Endothelial cell of umbilical vein (primary cell): Measurements from ENCODE around the gene SP140. TPM values are rescaled to one million over a fixed set of nuclear protein-coding genes. Genes with fewer than 3 reads are reported as not detected.

Experiments
- BruUV-seq: library from RNA; stranded (reverse); fragments of 400-500 nt; replicated peaks from 2 replicates; lab custom pipeline; 2021; lab: Mats Ljungman, UMichigan
- CTCF ChIA-PET: fragments of 300-600, 350-600 bp; sonication (Branson Sonifier 250); formaldehyde crosslinking; loops from one replicate; lab custom pipeline; 2021; ENCODE audit warnings: antibody characterized with exemption, inconsistent platforms; lab: Charles Lee
- POLR2A ChIA-PET: fragments of 300-600, 350-600 bp; sonication (Branson Sonifier 250); formaldehyde crosslinking; loops from one replicate; lab custom pipeline; 2021; ENCODE audit warnings: antibody characterized with exemption, inconsistent platforms; lab: Charles Lee
- DNase-seq: peaks from one replicate; pipeline ENCODE4 v3.0.0-alpha.2; 2011; ENCODE audit warnings: low read depth, low spot score
- FAIRE-seq: peaks from 2 replicates; lab custom pipeline; 2011; peaks lifted over from hg19 to GRCh38; lab: Jason Lieb, UNC
- H2AFZ ChIP-seq: 2 replicates; pipeline ENCODE4 v1.6.0; 2012; ENCODE audit warnings: low read depth, low read length, control low read depth, inconsistent platforms
- H3K27ac ChIP-seq: 2 replicates; pipeline ENCODE4 v1.5.1; 2011; ENCODE audit warnings: low read depth, mild to moderate bottlenecking, control low read depth, low read length, moderate library complexity; ENCODE audit not compliant: insufficient read depth
- H3K27me3 ChIP-seq, 2 experiments: 2 replicates each; pipeline versions ENCODE4 v1.6.0 to v1.6.1; 2011; ENCODE audit warnings: low read length in 2 of 2, mixed read lengths in 1 of 2; ENCODE audit not compliant: control insufficient read depth in 2 of 2, insufficient read depth in 2 of 2
- H3K36me3 ChIP-seq, 2 experiments: 2 replicates in 1 of 2; 3 replicates in 1 of 2; pipeline ENCODE4 v1.5.1; 2011; ENCODE audit warnings: low read length in 2 of 2, mild to moderate bottlenecking in 1 of 2, moderate library complexity in 1 of 2; ENCODE audit not compliant: control insufficient read depth in 2 of 2, insufficient read depth in 2 of 2; ENCODE audit errors: extremely low read depth in 1 of 2
- H3K4me1 ChIP-seq: 3 replicates; pipeline ENCODE4 v1.5.1; 2011; ENCODE audit warnings: mild to moderate bottlenecking, low read length; ENCODE audit not compliant: control insufficient read depth, insufficient read depth; ENCODE audit errors: extremely low read depth
- H3K4me2 ChIP-seq: 2 replicates; pipeline ENCODE4 v1.6.1; 2011; ENCODE audit warnings: low read length, control low read depth, mixed read lengths; ENCODE audit not compliant: insufficient read depth
- H3K4me3 ChIP-seq, 3 experiments: fragments of 200-600 bp in 1 of 3; sonication (generic), shearing (Covaris generic) in 1 of 3; replicated peaks in 1 of 3; 2 replicates each; pipeline ENCODE4 v1.5.1; 2011 to 2016; ENCODE audit warnings: control low read depth in 3 of 3, low read length in 3 of 3, mild to moderate bottlenecking in 2 of 3, inconsistent platforms in 1 of 3, low read depth in 1 of 3, moderate library complexity in 1 of 3; ENCODE audit not compliant: insufficient read depth in 1 of 3
- H3K79me2 ChIP-seq: 2 replicates; pipeline ENCODE4 v1.6.0; 2012; ENCODE audit warnings: low read length, inconsistent platforms; ENCODE audit not compliant: control insufficient read depth, insufficient read depth
- H3K9ac ChIP-seq: replicated peaks from 2 replicates; pipeline ENCODE3; 2011; ENCODE audit warnings: low read length, control low read depth; ENCODE audit not compliant: insufficient read depth; ENCODE audit errors: extremely low read depth
- H3K9me1 ChIP-seq: replicated peaks from 3 replicates; pipeline ENCODE4 v1.6.0; 2011; ENCODE audit warnings: mild to moderate bottlenecking, low read length; ENCODE audit not compliant: control insufficient read depth, insufficient read depth; ENCODE audit errors: extremely low read depth
- H3K9me3 ChIP-seq: replicated peaks from 2 replicates; pipeline ENCODE4 v1.5.1; 2012; ENCODE audit warnings: low read length, inconsistent platforms; ENCODE audit not compliant: control insufficient read depth, insufficient read depth
- H4K20me1 ChIP-seq: replicated peaks from 2 replicates; pipeline ENCODE3; 2011; ENCODE audit warnings: mild to moderate bottlenecking, low read length; ENCODE audit not compliant: control insufficient read depth, insufficient read depth; ENCODE audit errors: extremely low read depth
- EZH2 ChIP-seq: IDR thresholded peaks from 2 replicates; pipeline ENCODE4 v1.6.1; 2012; ENCODE audit warnings: borderline replicate concordance, low read depth, mild to moderate bottlenecking, moderate library complexity, low read length, inconsistent platforms; ENCODE audit not compliant: severe bottlenecking
- FOS ChIP-seq: IDR thresholded peaks from 2 replicates; pipeline ENCODE4 v1.6.1; 2011; ENCODE audit warnings: mild to moderate bottlenecking, low read length, moderate library complexity, borderline replicate concordance; ENCODE audit not compliant: insufficient read depth
- GATA2 ChIP-seq: IDR thresholded peaks from 2 replicates; pipeline ENCODE4 v1.7.0; 2011; ENCODE audit warnings: low read depth, mild to moderate bottlenecking, moderate library complexity, mixed read lengths, low read length; ENCODE audit not compliant: insufficient read length, insufficient read depth
- JUN ChIP-seq: IDR thresholded peaks from 2 replicates; pipeline ENCODE4 v1.6.1; 2011; ENCODE audit warnings: borderline replicate concordance, low read depth; ENCODE audit not compliant: insufficient read length, insufficient read depth
- MYC ChIP-seq: IDR thresholded peaks from one replicate; pipeline ENCODE4 v1.6.1; 2011; ENCODE audit warnings: mild to moderate bottlenecking, low read depth, low read length
- POLR2A ChIP-seq: IDR thresholded peaks from 2 replicates; pipeline ENCODE4 v1.6.1; 2012; ENCODE audit warnings: low read depth, mild to moderate bottlenecking, control low read depth, low read length
- POLR2AphosphoS5 ChIP-seq: IDR thresholded peaks from 2 replicates; pipeline ENCODE4 v1.6.1; 2012; ENCODE audit warnings: low read depth, mild to moderate bottlenecking, control low read depth, low read length, moderate library complexity; ENCODE audit not compliant: insufficient read depth
- dilution Hi-C: fragments of 300-500 bp; cut with MboI; formaldehyde crosslinking; loops from one replicate; pipeline ENCODE4 v1.15.0; 2019; ENCODE audit warnings: low sequenced_read_pairs; ENCODE audit not compliant: extremely low pct_ligation_motif_present
- intact Hi-C: fragments of 100-400 bp; cut with micrococcal nuclease; formaldehyde crosslinking; loops from one replicate; pipeline ENCODE4 v1.10.0; 2022
- polyA plus RNA-seq, 4 experiments: library from polyadenylated mRNA; depleted of rRNA in 3 of 4; stranded (reverse) in 3 of 4; unstranded in 1 of 4; fragments of >200 nt; gene quantifications; 2 replicates each; pipeline versions ENCODE4 v1.2.1 to v1.2.3, GENCODE V29; 2011 to 2012; ENCODE audit warnings: missing spikeins in 1 of 4
- total RNA-seq: library from RNA; stranded (reverse); gene quantifications from 2 replicates; pipeline ENCODE4 v1.2.3, GENCODE V29; 2021
- TF ChIP-seq, protein P1 (sequence below), 2 donors: IDR thresholded peaks; 1 replicate in 1 of 2; 2 replicates in 1 of 2; pipeline ENCODE4 v1.5.1; 2011; ENCODE audit warnings: low read length in 2 of 2, mild to moderate bottlenecking in 2 of 2, moderate library complexity in 2 of 2, control low read depth in 1 of 2, inconsistent platforms in 1 of 2, low read depth in 1 of 2; ENCODE audit not compliant: insufficient read depth in 1 of 2; ENCODE audit errors: extremely low read depth in 1 of 2
- TF ChIP-seq, protein P2 (sequence below): IDR thresholded peaks from 2 replicates; pipeline ENCODE4 v1.6.1; 2011; ENCODE audit not compliant: insufficient read depth, insufficient read length

SP140 gene
- total and polyA plus RNA-seq, 2 donors (not counting 3 experiments of a cell fraction or from before 2014, with no cell fraction given): not detected

DNA sequence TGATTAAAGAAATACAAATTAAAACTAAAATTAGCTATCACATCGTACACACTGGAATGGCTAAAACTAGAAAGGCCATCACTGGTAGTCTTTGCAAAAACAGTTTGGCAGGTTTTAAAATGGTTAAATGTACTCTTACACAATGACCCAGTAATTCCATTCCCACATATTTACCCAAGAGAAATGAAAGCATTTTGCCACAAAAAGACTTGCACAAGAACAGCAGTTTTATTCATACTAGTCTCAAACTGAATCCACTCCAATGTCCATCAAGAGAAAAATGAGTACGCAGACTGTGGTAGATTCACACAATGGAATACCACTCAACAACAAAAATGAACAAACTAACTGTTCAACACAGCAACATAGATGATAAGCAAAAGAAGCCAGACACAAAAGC lies 130.5 kb downstream of the SP140 start:
- Histone ChIP-seq H3K9me1 (no peaks in the 10 kb centered on the region), H3K27ac (no peak overlapping the region), H3K4me1 (no peaks in the 10 kb centered on the region), H3K9me3 (no peaks in the 10 kb centered on the region), H4K20me1 (no peaks in the 10 kb centered on the region), H3K4me2 (no peak overlapping the region), H3K4me3 (no peak overlapping the region), H3K79me2 (no peaks in the 10 kb centered on the region), H3K9ac (no peak overlapping the region), H3K27me3 (no peaks in the 10 kb centered on the region), H3K36me3 (peaks cover 0 to 6% of the 10 kb centered on the region in 2 experiments), H2AFZ (no peak overlapping the region)
- ChIA-PET POLR2A (no interaction called here), CTCF (no interaction called here)
- TF ChIP-seq JUN: no peak
- no peak for TF ChIP-seq EZH2
- TF ChIP-seq, protein P1, sequence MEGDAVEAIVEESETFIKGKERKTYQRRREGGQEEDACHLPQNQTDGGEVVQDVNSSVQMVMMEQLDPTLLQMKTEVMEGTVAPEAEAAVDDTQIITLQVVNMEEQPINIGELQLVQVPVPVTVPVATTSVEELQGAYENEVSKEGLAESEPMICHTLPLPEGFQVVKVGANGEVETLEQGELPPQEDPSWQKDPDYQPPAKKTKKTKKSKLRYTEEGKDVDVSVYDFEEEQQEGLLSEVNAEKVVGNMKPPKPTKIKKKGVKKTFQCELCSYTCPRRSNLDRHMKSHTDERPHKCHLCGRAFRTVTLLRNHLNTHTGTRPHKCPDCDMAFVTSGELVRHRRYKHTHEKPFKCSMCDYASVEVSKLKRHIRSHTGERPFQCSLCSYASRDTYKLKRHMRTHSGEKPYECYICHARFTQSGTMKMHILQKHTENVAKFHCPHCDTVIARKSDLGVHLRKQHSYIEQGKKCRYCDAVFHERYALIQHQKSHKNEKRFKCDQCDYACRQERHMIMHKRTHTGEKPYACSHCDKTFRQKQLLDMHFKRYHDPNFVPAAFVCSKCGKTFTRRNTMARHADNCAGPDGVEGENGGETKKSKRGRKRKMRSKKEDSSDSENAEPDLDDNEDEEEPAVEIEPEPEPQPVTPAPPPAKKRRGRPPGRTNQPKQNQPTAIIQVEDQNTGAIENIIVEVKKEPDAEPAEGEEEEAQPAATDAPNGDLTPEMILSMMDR (IDR thresholded peaks at IDR 0.05; ENCODE audit: extremely low read depth in 1 of 2, insufficient read depth in 1 of 2, low read depth in 1 of 2, low read length in 2 of 2): no peak
- TF ChIP-seq MYC: no peak
- TF ChIP-seq, protein P2, sequence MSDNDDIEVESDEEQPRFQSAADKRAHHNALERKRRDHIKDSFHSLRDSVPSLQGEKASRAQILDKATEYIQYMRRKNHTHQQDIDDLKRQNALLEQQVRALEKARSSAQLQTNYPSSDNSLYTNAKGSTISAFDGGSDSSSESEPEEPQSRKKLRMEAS: no peak
- no peak for TF ChIP-seq FOS
- no peak for TF ChIP-seq GATA2
- TF ChIP-seq POLR2AphosphoS5: no peak
- no peak for TF ChIP-seq POLR2A
- BruUV-seq: no TSS peak
- FAIRE-seq (no peak), DNase-seq (no peak)
- dilution Hi-C loops (no loop called here), intact Hi-C loops (no loop called here)
